Measurements from ENCODE around the gene GLT6D1.

The GLT6D1 gene

GRCh38 chr9:135620558-135620957 lies 18.8 kb downstream of the GLT6D1 start:
- no peak for DNase-seq

- DNase-seq, result no peak
Observed at GRCh38 chr9:135619599-135619886, 19.8 kb downstream of the GLT6D1 start.

GRCh38 chr9:135618866-135619598 lies 20.3 kb downstream of the GLT6D1 start:
- DNase-seq, result no peak

GRCh38 chr9:135617991-135618411 lies 21.3 kb downstream of the GLT6D1 start:
- no peak for DNase-seq

GRCh38 chr9:135617538-135617900 lies 21.8 kb downstream of the GLT6D1 start:
- no peak for DNase-seq

- DNase-seq, result no peak
Observed at GRCh38 chr9:135616619-135617537, 22.5 kb downstream of the GLT6D1 start.

GRCh38 chr9:135615666-135616618 lies 23.4 kb downstream of the GLT6D1 start:
- DNase-seq, result no peak

- DNase-seq, result no peak
Observed at GRCh38 chr9:135614821-135615665, 24.3 kb downstream of the GLT6D1 start.

- DNase-seq, result no peak
Observed at GRCh38 chr9:135613946-135614805, 25.2 kb downstream of the GLT6D1 start.

GRCh38 chr9:135612981-135613910 lies 26.1 kb downstream of the GLT6D1 start:
- no peak for DNase-seq

GRCh38 chr9:135612437-135612836 lies 26.9 kb downstream of the GLT6D1 start:
- no peak for DNase-seq

GRCh38 chr9:135611875-135612209 lies 27.5 kb downstream of the GLT6D1 start:
- no peak for DNase-seq

- no peak for DNase-seq
Observed at GRCh38 chr9:135611142-135611874, 28.0 kb downstream of the GLT6D1 start.

- no peak for DNase-seq
Observed at GRCh38 chr9:135610290-135611141, 28.8 kb downstream of the GLT6D1 start.

- no peak for DNase-seq
Observed at GRCh38 chr9:135609366-135609955, 29.9 kb downstream of the GLT6D1 start.

GRCh38 chr9:135608999-135609317 lies 30.4 kb downstream of the GLT6D1 start:
- no peak for DNase-seq

GRCh38 chr9:135608294-135608998 lies 30.9 kb downstream of the GLT6D1 start:
- DNase-seq, result no peak
